Gastrocnemius medialis (tissue), 4 donors: ENCODE measurements around the gene GPR153. TPM values are rescaled to one million over a fixed set of nuclear protein-coding genes. Genes with fewer than 3 reads are reported as not detected.

Experiments
- total RNA-seq, 4 donors: library from RNA; depleted of rRNA; stranded (reverse); fragments of >200 nt; gene quantifications; one replicate each; pipeline versions ENCODE4 v1.1.0 to v1.2.3, GENCODE V29; 2016

Gene GPR153
- total RNA-seq, 4 donors from 2014 or later, result 1.1 to 3.4 (median 2.0) TPM

Other genes starting within 250 kb of the GPR153 start
- gene KCNAB2, start 215.2 kb downstream of the GPR153 start, total RNA-seq, result 1 to 10 TPM; 2.8 to 7.8 (median 4.5) TPM
- gene CHD5, start 80.8 kb downstream of the GPR153 start, total RNA-seq, result under 1 TPM in 1 of 4 donors, not detected in 3; 0.05 TPM
- gene RPL22, start 61.5 kb downstream of the GPR153 start, total RNA-seq, result 100 to 1,000 TPM in 3 of 4 donors, 10 to 100 TPM in 1; 95.2 to 132 (median 121) TPM
- 1 to 10 TPM in 2 of 4 donors, under 1 TPM in 2; 0.29 to 4.7 (median 0.99) TPM for gene RNF207, start 55.0 kb downstream of the GPR153 start, total RNA-seq
- 100 to 1,000 TPM in 1 of 4 donors, 10 to 100 TPM in 3; 43.6 to 115 (median 93.7) TPM for gene ICMT, start 25.1 kb downstream of the GPR153 start, total RNA-seq
- gene HES3, start 16.9 kb downstream of the GPR153 start, total RNA-seq, result not detected
- 1 to 10 TPM; 1.3 to 5.8 (median 3.2) TPM for gene ACOT7, start 132.7 kb upstream of the GPR153 start, total RNA-seq
- under 1 TPM in 1 of 4 donors, not detected in 3; 0.24 TPM for gene HES2, start 158.8 kb upstream of the GPR153 start, total RNA-seq
- gene ESPN, start 163.7 kb upstream of the GPR153 start, total RNA-seq, result under 1 TPM in 1 of 4 donors, not detected in 3; 0.41 TPM
- gene TNFRSF25, start 205.1 kb upstream of the GPR153 start, total RNA-seq, result 1 to 10 TPM; 1.0 to 4.2 (median 2.7) TPM
- 1 to 10 TPM; 1.2 to 2.3 (median 1.6) TPM for gene PLEKHG5, start 230.6 kb upstream of the GPR153 start, total RNA-seq